ENCODE data around the gene ZNF277.

ZNF277 gene

DNA sequence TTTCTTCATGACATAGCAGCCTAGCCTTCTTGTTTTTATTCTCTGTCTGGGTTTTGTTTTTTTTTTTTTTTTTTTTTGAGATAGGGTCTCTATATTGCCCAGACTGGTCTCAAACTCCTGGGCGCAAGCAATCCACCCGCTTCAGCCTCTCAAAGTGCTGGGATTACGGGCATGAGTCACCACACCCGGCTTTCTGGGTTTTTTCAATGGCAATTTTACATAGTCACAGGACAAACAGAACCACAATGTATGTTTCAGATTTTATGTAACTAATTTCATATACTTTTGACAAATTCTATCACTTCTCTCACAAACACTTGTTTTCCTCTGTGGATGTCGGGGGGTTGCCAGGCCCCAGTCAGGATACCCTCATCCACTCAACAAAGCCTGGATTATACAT is 16.8 kb upstream of the ZNF277 start:
- Histone ChIP-seq H3K9ac (no peak overlapping the region), H3K4me1 (peaks cover 0 to 95% (median 9%) of the 10 kb centered on the region in 10 experiments; a peak in 11 of 20 replicates)
- TF ChIP-seq Cebpa-rat (IDR thresholded peaks at IDR 0.05), result no peak

DNA sequence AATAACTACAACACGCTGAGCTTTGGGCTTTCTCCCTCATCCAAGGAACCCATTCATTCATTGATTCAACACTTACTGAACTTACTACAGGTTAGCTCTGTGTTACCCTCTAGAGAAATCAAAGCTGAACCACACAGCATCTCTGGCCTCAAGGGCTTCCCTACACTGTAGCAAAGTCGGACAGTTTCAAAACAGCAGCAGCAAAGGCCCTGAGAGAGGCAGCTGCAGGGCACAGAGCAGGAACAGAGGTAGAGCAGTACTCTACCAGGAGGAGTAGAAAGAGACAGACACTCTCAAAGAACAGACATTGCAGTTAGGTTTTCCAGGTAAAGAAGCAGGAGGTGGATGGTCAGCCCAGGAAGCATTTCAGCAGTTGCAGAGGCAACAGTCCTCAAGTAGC is 16.4 kb upstream of the ZNF277 start:
- no peak overlapping the region for H3K27ac ChIP-seq
- H3K9ac ChIP-seq, result no peak overlapping the region
- H3K4me3 ChIP-seq, result no peak overlapping the region
- peaks cover 0 to 12% (median 0%) of the 10 kb centered on the region in 11 experiments; a peak in 3 of 22 replicates for H3K9me3 ChIP-seq (replicated peaks in 1 of 11)
- H3K27me3 ChIP-seq, result no peaks in the 10 kb centered on the region
- peaks cover 0 to 100% (median 94%) of the 10 kb centered on the region in 11 experiments; a peak in 17 of 22 replicates for H4K20me1 ChIP-seq
- no peak for TF ChIP-seq Cebpa-rat (IDR thresholded peaks at IDR 0.05)
- peak overlapping the region in 3 of 11 experiments; percentile 26 to 67 (median 49); a peak in 4 of 22 replicates for H3K4me2 ChIP-seq
- peaks cover 0 to 93% (median 8%) of the 10 kb centered on the region in 10 experiments; a peak in 11 of 20 replicates for H3K4me1 ChIP-seq
- peaks cover 0 to 17% (median 0%) of the 10 kb centered on the region in 11 experiments; a peak in 4 of 22 replicates for H3K36me3 ChIP-seq

More for the DNA sequence above, 16.8 kb upstream of the ZNF277 start:
- Histone ChIP-seq H3K9me3 (replicated peaks in 1 of 11) (peaks cover 0 to 12% (median 0%) of the 10 kb centered on the region in 11 experiments; a peak in 3 of 22 replicates), H3K4me2 (peak overlapping the region in 3 of 11 experiments; percentile 26 to 67 (median 49); a peak in 4 of 22 replicates), H3K27ac (no peak overlapping the region), H3K4me3 (no peak overlapping the region), H3K27me3 (no peaks in the 10 kb centered on the region), H3K36me3 (peaks cover 0 to 14% (median 0%) of the 10 kb centered on the region in 11 experiments; a peak in 3 of 22 replicates), H4K20me1 (peaks cover 0 to 100% (median 94%) of the 10 kb centered on the region in 11 experiments; a peak in 17 of 22 replicates)

DNA sequence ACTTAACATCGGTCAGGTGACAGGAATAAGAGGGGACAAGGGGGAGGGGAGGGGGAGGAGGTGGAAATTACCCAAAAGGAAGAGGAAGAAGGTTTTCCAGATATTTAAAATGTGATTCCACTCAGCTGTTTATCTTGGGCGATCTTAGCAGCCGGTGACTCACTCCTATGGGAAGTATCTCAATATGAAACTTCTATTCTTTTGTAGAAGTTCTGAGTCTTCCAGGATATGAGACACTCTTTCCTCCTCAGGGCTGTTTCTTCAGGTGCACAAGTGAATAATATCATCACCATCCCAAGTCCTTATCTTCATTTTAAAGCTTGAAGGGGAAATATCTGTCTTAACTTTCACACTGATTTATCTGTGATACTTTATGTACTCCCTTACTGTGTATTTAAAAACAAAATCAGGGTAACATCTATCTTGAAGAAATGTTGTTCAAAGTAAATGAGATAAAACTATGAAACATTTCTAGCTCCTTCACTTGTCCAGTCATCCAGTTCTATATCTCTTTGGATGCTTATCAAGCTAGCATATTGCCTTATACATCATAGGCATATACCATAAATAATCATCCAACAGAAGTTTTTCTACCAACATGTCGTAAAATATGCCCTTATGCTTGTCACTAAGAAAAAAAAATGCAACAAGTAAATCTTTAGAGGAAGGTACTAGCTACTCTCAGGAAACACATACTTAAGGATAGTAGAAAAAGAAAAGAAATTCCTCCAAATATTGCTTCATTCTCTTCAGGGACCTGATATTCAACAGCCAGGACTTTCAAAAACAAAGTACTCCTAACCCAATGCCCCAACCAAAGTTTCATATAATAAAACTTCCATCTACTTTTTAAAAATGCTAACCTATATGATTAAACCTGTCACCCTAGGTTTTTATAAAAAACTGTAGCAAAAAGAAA is 14.0 kb upstream of the ZNF277 start:
- Histone ChIP-seq H3K27me3 (no peaks in the 10 kb centered on the region), H4K20me1 (peaks cover 0 to 100% (median 94%) of the 10 kb centered on the region in 11 experiments; a peak in 16 of 22 replicates), H3K4me2 (peak overlapping the region in 4 of 11 experiments; percentile 27 to 57 (median 42); a peak in 7 of 22 replicates), H3K9me3 (replicated peaks in 1 of 11) (peaks cover 0 to 12% (median 0%) of the 10 kb centered on the region in 11 experiments; a peak in 3 of 22 replicates), H3K9ac (no peak overlapping the region), H3K4me3 (no peak overlapping the region), H3K36me3 (peaks cover 0 to 25% (median 0%) of the 10 kb centered on the region in 11 experiments; a peak in 5 of 22 replicates), H3K27ac (no peak overlapping the region), H3K4me1 (peaks cover 0 to 93% (median 0%) of the 10 kb centered on the region in 10 experiments; a peak in 8 of 20 replicates)
- no peak for TF ChIP-seq Cebpa-rat (IDR thresholded peaks at IDR 0.05)

DNA sequence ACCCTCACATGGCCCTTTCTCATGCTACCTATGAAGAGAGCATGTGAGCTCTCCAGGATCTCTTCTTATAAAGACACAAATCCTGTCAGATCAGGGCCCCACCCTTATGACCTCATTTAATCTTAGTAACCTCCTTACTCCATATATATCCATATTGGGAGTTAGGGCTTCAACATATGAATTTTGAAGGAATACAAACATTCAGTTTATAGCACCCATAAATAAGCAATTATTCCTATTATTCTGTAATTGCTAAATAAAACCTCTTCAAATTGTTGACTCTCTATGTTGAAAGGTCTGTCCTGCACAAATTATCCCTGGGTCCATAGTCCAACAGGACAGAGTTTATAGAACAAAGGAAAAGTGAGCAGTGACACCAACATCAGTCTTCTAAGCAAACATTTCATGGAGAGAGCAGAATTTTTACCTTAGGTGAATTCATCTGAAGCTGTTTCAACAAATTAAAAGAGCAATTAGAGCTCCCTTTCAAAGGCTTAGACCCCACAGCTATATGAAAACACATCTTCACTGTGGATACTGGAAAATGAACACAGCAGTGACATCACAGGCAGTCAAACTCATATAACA is 12.5 kb upstream of the ZNF277 start:
- H3K27ac ChIP-seq, result no peak overlapping the region
- peaks cover 0 to 12% (median 0%) of the 10 kb centered on the region in 11 experiments; a peak in 3 of 22 replicates for H3K9me3 ChIP-seq (replicated peaks in 1 of 11)
- H3K4me2 ChIP-seq, result peak overlapping the region in 2 of 11 experiments; percentile 56 to 57; a peak in 4 of 22 replicates
- peaks cover 0 to 25% (median 0%) of the 10 kb centered on the region in 11 experiments; a peak in 5 of 22 replicates for H3K36me3 ChIP-seq
- peaks cover 0 to 93% (median 4%) of the 10 kb centered on the region in 10 experiments; a peak in 12 of 20 replicates for H3K4me1 ChIP-seq
- no peak overlapping the region for H3K4me3 ChIP-seq
- no peaks in the 10 kb centered on the region for H3K27me3 ChIP-seq
- no peak overlapping the region for H3K9ac ChIP-seq
- no peak for TF ChIP-seq Cebpa-rat (IDR thresholded peaks at IDR 0.05)
- peaks cover 0 to 100% (median 90%) of the 10 kb centered on the region in 11 experiments; a peak in 16 of 22 replicates for H4K20me1 ChIP-seq

DNA sequence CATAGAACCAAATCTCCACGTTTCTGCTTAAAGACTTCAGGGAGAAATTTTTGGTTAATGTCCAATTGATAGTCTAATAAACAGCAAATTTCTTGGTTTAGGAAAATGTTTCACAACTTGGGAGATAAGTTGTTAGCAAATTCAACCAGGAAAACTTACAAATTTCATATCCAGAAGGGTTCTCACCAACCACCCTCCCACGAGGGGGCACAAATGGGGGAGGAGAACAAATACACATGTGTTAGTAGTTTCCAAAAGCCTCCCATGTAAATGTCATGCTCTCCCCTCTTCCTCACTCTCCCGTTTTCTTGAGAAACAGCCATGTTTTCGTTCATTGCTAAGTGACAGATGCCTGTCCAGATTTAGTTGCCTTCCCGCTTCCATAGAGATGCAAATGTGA is 10.8 kb upstream of the ZNF277 start:
- Histone ChIP-seq H3K9me3 (replicated peaks in 1 of 11) (peaks cover 0 to 12% (median 0%) of the 10 kb centered on the region in 11 experiments; a peak in 3 of 22 replicates), H3K9ac (no peak overlapping the region), H3K27ac (no peak overlapping the region), H3K4me3 (no peak overlapping the region), H3K27me3 (no peaks in the 10 kb centered on the region), H3K4me2 (peak overlapping the region in 3 of 11 experiments; percentile 29 to 95 (median 31); a peak in 3 of 22 replicates), H3K36me3 (peaks cover 0 to 25% (median 0%) of the 10 kb centered on the region in 11 experiments; a peak in 5 of 22 replicates), H3K4me1 (peaks cover 0 to 93% (median 12%) of the 10 kb centered on the region in 10 experiments; a peak in 12 of 20 replicates), H4K20me1 (peaks cover 0 to 100% (median 90%) of the 10 kb centered on the region in 11 experiments; a peak in 16 of 22 replicates)
- TF ChIP-seq Cebpa-rat (IDR thresholded peaks at IDR 0.05), result no peak

DNA sequence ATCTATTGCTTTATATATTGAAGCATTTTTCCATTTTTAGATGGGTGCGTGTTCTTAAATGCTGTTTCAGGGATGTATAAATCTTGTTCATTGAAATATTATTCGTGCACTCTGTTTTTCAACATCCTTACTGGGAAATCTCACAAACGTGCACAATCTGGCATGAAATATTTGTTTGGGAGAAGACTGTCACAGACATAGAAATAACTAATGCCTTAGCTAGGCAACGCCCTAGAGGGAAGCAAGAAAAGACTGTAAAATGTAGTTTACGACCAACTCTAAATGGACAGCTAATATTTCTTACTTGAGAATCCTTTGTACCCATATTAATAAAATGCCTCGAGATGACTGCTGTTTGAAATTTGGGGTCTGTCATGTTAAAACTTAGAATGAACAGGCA is 9.2 kb upstream of the ZNF277 start:
- Histone ChIP-seq H3K4me2 (peak overlapping the region in 3 of 11 experiments; percentile 50 to 95 (median 67); a peak in 4 of 22 replicates), H3K9me3 (replicated peaks in 1 of 11) (peaks cover 0 to 12% (median 0%) of the 10 kb centered on the region in 11 experiments; a peak in 3 of 22 replicates), H3K9ac (no peak overlapping the region), H4K20me1 (peaks cover 0 to 100% (median 88%) of the 10 kb centered on the region in 11 experiments; a peak in 16 of 22 replicates), H3K27ac (no peak overlapping the region), H3K4me3 (no peak overlapping the region), H3K4me1 (peaks cover 0 to 95% (median 12%) of the 10 kb centered on the region in 10 experiments; a peak in 12 of 20 replicates), H3K36me3 (peaks cover 0 to 25% (median 0%) of the 10 kb centered on the region in 11 experiments; a peak in 5 of 22 replicates), H3K27me3 (no peaks in the 10 kb centered on the region)
- no peak for TF ChIP-seq Cebpa-rat (IDR thresholded peaks at IDR 0.05)

DNA sequence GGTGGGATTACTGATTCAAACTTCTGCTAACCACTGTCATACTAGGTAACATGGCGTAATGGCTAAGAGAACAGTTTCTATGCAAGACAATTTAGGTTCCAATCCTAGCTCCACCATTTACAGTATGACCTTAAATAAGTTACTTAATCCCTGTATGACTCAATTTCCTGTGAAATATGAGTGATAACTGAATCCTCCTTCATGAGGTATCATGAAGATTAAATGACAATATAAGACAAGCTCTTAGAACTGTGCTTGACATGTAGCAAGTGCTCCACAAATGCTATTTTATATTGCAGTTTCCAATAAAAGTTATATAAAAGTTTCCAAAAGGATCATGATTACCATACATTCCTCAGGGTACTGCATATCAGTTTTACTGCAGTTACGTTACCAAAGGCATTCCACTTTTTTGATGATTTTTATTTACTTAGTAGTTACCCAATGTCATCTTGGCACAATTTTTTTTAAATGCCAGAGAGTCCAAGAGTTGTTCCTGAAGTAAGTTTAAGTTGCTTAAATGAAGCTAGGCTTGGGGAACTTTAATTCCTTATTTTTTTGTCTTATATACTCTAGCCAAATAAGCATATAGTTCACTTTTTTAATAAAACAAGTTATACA is 7.3 kb upstream of the ZNF277 start:
- peak overlapping the region in 7 of 11 experiments; percentile 28 to 95 (median 41); a peak in 13 of 22 replicates for H3K4me2 ChIP-seq
- H3K4me3 ChIP-seq, result no peak overlapping the region
- peaks cover 0 to 2% (median 0%) of the 10 kb centered on the region in 11 experiments; a peak in 4 of 22 replicates for H3K27me3 ChIP-seq
- TF ChIP-seq Cebpa-rat (IDR thresholded peaks at IDR 0.05), result no peak
- peaks cover 0 to 17% (median 0%) of the 10 kb centered on the region in 11 experiments; a peak in 5 of 22 replicates for H3K36me3 ChIP-seq
- peaks cover 11 to 85% (median 29%) of the 10 kb centered on the region in 10 experiments for H3K4me1 ChIP-seq
- peaks cover 0 to 3% (median 0%) of the 10 kb centered on the region in 11 experiments; a peak in 3 of 22 replicates for H3K9me3 ChIP-seq (replicated peaks in 1 of 11)
- no peak overlapping the region for H3K9ac ChIP-seq
- peaks cover 7 to 100% (median 88%) of the 10 kb centered on the region in 11 experiments; a peak in 20 of 22 replicates for H4K20me1 ChIP-seq
- H3K27ac ChIP-seq, result no peak overlapping the region

All from BLaER1 treated with 17β-estradiol and CSF1 and Interleukin-3, amounts not matched to agents 10 nM and 100 nM (cell line).